SK-N-SH (cell line): ENCODE data around the gene PICK1.

ENCODE experiments used
- FOXM1 ChIP-seq: IDR thresholded peaks from 2 replicates; pipeline ENCODE4 v1.4.0; 2012; ENCODE audit warnings: low read depth, mild to moderate bottlenecking
- JUND ChIP-seq: IDR thresholded peaks from 2 replicates; pipeline ENCODE4 v1.4.0; 2012
- MXI1 ChIP-seq: IDR thresholded peaks from 2 replicates; pipeline ENCODE4 v1.6.1; 2012; ENCODE audit warnings: mild to moderate bottlenecking, low read depth, low read length, improper control_type of control experiment
- POLR2AphosphoS5 ChIP-seq: IDR thresholded peaks from 2 replicates; pipeline ENCODE4 v1.6.1; 2012; ENCODE audit warnings: low read depth, low read length
- RAD21 ChIP-seq: IDR thresholded peaks from 2 replicates; pipeline ENCODE4 v1.6.1; 2012; ENCODE audit warnings: mild to moderate bottlenecking, low read length
- RCOR1 ChIP-seq: fragments of 150-350 bp; IDR thresholded peaks from 2 replicates; pipeline ENCODE4 v1.6.1; 2017; ENCODE audit warnings: antibody characterized with exemption, low read length
- RXRA ChIP-seq: IDR thresholded peaks from 2 replicates; pipeline ENCODE4 v1.4.0; 2012; ENCODE audit warnings: low read depth, mild to moderate bottlenecking, borderline replicate concordance
- SMC3 ChIP-seq: IDR thresholded peaks from 2 replicates; pipeline ENCODE4 v1.6.1; 2012; ENCODE audit warnings: low read depth, low read length, improper control_type of control experiment
- TCF12 ChIP-seq: IDR thresholded peaks from 2 replicates; pipeline ENCODE4 v1.4.0; 2012
- TF ChIP-seq, protein P1 (sequence below): fragments of 200-600 bp; sonication (generic); IDR thresholded peaks from 2 replicates; pipeline ENCODE4 v1.6.1; 2017; ENCODE audit warnings: antibody characterized with exemption, mild to moderate bottlenecking, moderate library complexity
- TF ChIP-seq, protein P2 (sequence below): fragments of 150-350 bp; IDR thresholded peaks from 2 replicates; pipeline ENCODE4 v1.6.1; 2017; ENCODE audit warnings: antibody characterized with exemption, low read length, low read depth, borderline replicate concordance

DNA sequence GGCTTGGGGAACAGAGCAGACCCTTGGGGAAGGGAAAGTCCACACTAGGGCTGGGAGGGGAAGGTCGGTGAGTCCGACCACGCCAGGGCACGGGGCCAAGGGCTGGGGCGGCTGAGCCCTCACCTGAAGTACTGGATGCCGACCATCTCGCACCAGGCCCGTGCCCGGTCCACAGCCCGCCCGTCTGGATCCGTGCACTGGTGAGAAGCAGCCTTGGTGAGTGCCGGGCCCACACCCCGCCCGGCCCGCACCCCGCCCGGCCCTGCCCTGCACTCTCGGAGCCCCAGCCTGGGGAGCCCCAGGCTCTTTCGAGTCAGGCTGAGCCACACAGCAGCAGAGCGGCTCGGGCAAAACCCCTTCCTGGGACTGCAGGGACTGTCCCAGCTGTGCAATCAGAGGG, 55.2 kb downstream of the PICK1 start:
- TF ChIP-seq, protein P1, sequence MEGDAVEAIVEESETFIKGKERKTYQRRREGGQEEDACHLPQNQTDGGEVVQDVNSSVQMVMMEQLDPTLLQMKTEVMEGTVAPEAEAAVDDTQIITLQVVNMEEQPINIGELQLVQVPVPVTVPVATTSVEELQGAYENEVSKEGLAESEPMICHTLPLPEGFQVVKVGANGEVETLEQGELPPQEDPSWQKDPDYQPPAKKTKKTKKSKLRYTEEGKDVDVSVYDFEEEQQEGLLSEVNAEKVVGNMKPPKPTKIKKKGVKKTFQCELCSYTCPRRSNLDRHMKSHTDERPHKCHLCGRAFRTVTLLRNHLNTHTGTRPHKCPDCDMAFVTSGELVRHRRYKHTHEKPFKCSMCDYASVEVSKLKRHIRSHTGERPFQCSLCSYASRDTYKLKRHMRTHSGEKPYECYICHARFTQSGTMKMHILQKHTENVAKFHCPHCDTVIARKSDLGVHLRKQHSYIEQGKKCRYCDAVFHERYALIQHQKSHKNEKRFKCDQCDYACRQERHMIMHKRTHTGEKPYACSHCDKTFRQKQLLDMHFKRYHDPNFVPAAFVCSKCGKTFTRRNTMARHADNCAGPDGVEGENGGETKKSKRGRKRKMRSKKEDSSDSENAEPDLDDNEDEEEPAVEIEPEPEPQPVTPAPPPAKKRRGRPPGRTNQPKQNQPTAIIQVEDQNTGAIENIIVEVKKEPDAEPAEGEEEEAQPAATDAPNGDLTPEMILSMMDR: no peak
- no peak for TF ChIP-seq RXRA
- TF ChIP-seq TCF12: no peak
- no peak for TF ChIP-seq POLR2AphosphoS5
- TF ChIP-seq MXI1: no peak
- no peak for TF ChIP-seq SMC3
- no peak for TF ChIP-seq JUND
- no peak for TF ChIP-seq RAD21
- no peak for TF ChIP-seq RCOR1
- TF ChIP-seq, protein P2, sequence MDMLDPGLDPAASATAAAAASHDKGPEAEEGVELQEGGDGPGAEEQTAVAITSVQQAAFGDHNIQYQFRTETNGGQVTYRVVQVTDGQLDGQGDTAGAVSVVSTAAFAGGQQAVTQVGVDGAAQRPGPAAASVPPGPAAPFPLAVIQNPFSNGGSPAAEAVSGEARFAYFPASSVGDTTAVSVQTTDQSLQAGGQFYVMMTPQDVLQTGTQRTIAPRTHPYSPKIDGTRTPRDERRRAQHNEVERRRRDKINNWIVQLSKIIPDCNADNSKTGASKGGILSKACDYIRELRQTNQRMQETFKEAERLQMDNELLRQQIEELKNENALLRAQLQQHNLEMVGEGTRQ: no peak
- no peak for TF ChIP-seq FOXM1
